Nephron (organoid): Measurements from ENCODE around the gene TENM4.
A peak's percentile ranks its signal among the peaks of the same experiment; 100 is the strongest.

ENCODE experiments used
- H3K27ac Mint-ChIP-seq, 3 experiments: 2 replicates each; pipeline ENCODE4 v1.8.0; 2020; ENCODE audit warnings: mixed read lengths in 3 of 3, mild to moderate bottlenecking in 2 of 3, moderate library complexity in 1 of 3
- H3K27me3 Mint-ChIP-seq: 2 replicates; pipeline ENCODE4 v1.8.0; 2021; ENCODE audit warnings: low read depth, mild to moderate bottlenecking, moderate library complexity, mixed read lengths
- H3K36me3 Mint-ChIP-seq: 2 replicates; pipeline ENCODE4 v1.8.0; 2020; ENCODE audit warnings: low read depth, mixed read lengths
- H3K4me1 Mint-ChIP-seq: 2 replicates; pipeline ENCODE4 v1.8.0; 2020; ENCODE audit warnings: mixed read lengths
- H3K4me3 Mint-ChIP-seq, 3 experiments: 2 replicates each; pipeline ENCODE4 v1.8.0; 2020; ENCODE audit warnings: mild to moderate bottlenecking in 3 of 3, mixed read lengths in 3 of 3, moderate library complexity in 2 of 3
- H3K9me3 Mint-ChIP-seq: 2 replicates; pipeline ENCODE4 v1.8.0; 2020; ENCODE audit warnings: mixed read lengths
- CTCF ChIP-seq, 3 experiments: fragments of 200-600 bp; sonication (generic); IDR thresholded peaks; one replicate each; pipeline ENCODE4 v1.5.0; 2021; ENCODE audit warnings: antibody characterized with exemption in 3 of 3; ENCODE audit not compliant: unreplicated experiment in 3 of 3

Gene TENM4

GRCh38 chr11:79082280-79082679, 358.6 kb downstream of the TENM4 start:
- TF ChIP-seq CTCF (IDR thresholded peaks at IDR 0.05; ENCODE audit: unreplicated experiment in 3 of 3): no peak
- Mint-ChIP-seq H3K36me3 (no peaks in the 10 kb centered on the region), H3K4me3 (no peak overlapping the region), H3K27ac (peak overlapping the region; percentile 57 to 74 (median 66)), H3K4me1 (peaks cover 93% of the 10 kb centered on the region), H3K9me3 (no peaks in the 10 kb centered on the region), H3K27me3 (peaks cover 10% of the 10 kb centered on the region)

GRCh38 chr11:79081471-79082031, 359.3 kb downstream of the TENM4 start:
- Mint-ChIP-seq H3K27me3 (peaks cover 10% of the 10 kb centered on the region), H3K36me3 (no peaks in the 10 kb centered on the region), H3K4me1 (peaks cover 93% of the 10 kb centered on the region), H3K27ac (peak overlapping the region; percentile 74 to 89 (median 85)), H3K4me3 (no peak overlapping the region), H3K9me3 (no peaks in the 10 kb centered on the region)
- no peak for TF ChIP-seq CTCF (IDR thresholded peaks at IDR 0.05; ENCODE audit: unreplicated experiment in 3 of 3)

GRCh38 chr11:79080551-79080950, 360.3 kb downstream of the TENM4 start:
- no peaks in the 10 kb centered on the region for H3K9me3 Mint-ChIP-seq
- TF ChIP-seq CTCF (IDR thresholded peaks at IDR 0.05; ENCODE audit: unreplicated experiment in 3 of 3): no peak
- peaks cover 7% of the 10 kb centered on the region for H3K36me3 Mint-ChIP-seq
- peaks cover 91% of the 10 kb centered on the region for H3K4me1 Mint-ChIP-seq
- peaks cover 6% of the 10 kb centered on the region for H3K27me3 Mint-ChIP-seq
- H3K27ac Mint-ChIP-seq: peak overlapping the region; percentile 74 to 89 (median 85)
- no peak overlapping the region for H3K4me3 Mint-ChIP-seq

- H3K36me3 Mint-ChIP-seq: peaks cover 7% of the 10 kb centered on the region
- peaks cover 89% of the 10 kb centered on the region for H3K4me1 Mint-ChIP-seq
- no peaks in the 10 kb centered on the region for H3K9me3 Mint-ChIP-seq
- peak overlapping the region; percentile 87 to 94 (median 93) for H3K27ac Mint-ChIP-seq
- H3K4me3 Mint-ChIP-seq: no peak overlapping the region
- peaks cover 5% of the 10 kb centered on the region for H3K27me3 Mint-ChIP-seq
- TF ChIP-seq CTCF (IDR thresholded peaks at IDR 0.05; ENCODE audit: unreplicated experiment in 3 of 3): no peak
Measured at GRCh38 chr11:79078999-79079398, 361.8 kb downstream of the TENM4 start.

GRCh38 chr11:79078456-79078855, 362.4 kb downstream of the TENM4 start:
- Mint-ChIP-seq H3K4me3 (peak overlapping the region in 1 of 3 experiments; percentile 36), H3K27ac (peak overlapping the region; percentile 87 to 94 (median 93)), H3K9me3 (no peaks in the 10 kb centered on the region), H3K36me3 (peaks cover 7% of the 10 kb centered on the region), H3K27me3 (peaks cover 5% of the 10 kb centered on the region), H3K4me1 (peaks cover 88% of the 10 kb centered on the region)
- no peak for TF ChIP-seq CTCF (IDR thresholded peaks at IDR 0.05; ENCODE audit: unreplicated experiment in 3 of 3)

- Mint-ChIP-seq H3K4me3 (peak overlapping the region; percentile 7 to 36 (median 32)), H3K9me3 (no peaks in the 10 kb centered on the region), H3K27me3 (peaks cover 5% of the 10 kb centered on the region), H3K4me1 (peaks cover 86% of the 10 kb centered on the region), H3K27ac (peak overlapping the region; percentile 87 to 94 (median 93)), H3K36me3 (peaks cover 7% of the 10 kb centered on the region)
- TF ChIP-seq CTCF (IDR thresholded peaks at IDR 0.05; ENCODE audit: unreplicated experiment in 3 of 3): no peak
Measured at GRCh38 chr11:79077702-79078330, 363.0 kb downstream of the TENM4 start.
